Measurements from ENCODE around the gene BMP7.

BMP7 gene

DNA sequence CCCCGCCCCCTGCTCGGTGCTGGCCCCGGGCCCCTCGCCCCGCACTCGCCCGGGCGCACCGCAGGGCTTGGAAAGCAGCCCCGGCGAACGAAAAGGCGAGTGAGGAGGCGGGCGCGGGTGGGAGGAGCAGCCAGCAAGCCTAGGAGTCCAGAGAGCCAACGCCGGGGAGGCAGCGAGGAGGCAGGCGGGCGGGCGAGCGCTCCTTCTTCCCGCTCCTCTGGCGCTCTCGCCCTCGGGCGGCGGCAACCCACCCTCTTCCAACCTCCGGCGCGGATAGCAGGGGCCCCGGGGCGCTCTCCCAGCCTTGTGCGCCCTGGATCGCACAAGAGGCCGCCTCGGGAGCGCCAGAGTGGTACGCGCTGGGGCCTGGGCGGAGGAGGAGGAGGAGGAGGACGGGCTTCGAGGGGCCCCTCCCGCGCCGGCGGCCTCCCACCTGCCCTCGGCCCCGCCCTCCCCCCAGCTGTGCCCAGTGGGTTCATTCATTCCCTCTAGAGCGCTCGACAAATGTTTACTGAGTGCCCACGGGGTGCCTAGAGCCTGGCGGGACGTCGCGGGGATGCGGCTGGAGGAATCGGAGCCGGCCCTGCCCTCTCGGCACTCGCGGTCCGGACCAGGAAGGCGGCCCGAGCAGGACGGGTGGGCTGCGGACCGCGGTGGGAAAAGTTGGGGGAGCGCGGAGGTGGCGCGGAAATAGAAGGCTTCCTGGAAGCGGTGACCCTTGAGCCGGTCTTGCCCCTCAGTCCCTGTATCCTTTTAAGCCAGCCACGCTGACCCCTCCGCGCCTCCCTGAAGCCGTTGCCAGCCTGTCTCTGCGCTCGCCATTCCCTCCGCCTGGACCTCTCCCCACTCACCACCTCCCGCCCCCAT, at the start of gene BMP7:
BMP7 (minus strand) TSS at position 351 of the 867 bp plus-strand sequence. CDS start 519 bp downstream, outside the sequence.
- peak in 1 of 2 experiments; percentile 45 for DNase-seq

DNA sequence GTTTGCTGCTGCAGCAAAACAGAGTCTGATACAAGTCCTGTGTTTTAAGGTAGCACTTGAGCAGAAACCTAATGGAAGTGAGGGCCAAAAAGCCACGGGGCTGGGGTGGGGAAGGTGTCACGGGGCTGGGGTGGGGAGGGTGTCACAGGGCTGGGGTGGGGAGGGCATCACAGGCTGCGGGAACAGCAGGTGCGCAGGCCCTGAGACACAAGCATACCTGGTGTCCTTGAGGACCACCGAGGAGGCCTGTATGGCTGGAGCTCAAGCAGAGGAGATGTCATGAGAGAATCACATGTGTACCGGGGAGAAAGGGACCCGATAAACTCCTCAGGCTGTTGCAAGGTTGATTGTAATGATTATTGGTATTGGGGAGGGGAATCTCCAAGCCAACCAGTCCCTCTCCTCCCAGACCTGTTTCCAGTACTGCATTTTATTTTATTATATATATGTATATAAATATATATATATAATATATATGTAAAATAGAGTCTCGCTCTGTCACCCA, 49.6 kb upstream of the BMP7 start:
- DNase-seq, result no peak

DNA sequence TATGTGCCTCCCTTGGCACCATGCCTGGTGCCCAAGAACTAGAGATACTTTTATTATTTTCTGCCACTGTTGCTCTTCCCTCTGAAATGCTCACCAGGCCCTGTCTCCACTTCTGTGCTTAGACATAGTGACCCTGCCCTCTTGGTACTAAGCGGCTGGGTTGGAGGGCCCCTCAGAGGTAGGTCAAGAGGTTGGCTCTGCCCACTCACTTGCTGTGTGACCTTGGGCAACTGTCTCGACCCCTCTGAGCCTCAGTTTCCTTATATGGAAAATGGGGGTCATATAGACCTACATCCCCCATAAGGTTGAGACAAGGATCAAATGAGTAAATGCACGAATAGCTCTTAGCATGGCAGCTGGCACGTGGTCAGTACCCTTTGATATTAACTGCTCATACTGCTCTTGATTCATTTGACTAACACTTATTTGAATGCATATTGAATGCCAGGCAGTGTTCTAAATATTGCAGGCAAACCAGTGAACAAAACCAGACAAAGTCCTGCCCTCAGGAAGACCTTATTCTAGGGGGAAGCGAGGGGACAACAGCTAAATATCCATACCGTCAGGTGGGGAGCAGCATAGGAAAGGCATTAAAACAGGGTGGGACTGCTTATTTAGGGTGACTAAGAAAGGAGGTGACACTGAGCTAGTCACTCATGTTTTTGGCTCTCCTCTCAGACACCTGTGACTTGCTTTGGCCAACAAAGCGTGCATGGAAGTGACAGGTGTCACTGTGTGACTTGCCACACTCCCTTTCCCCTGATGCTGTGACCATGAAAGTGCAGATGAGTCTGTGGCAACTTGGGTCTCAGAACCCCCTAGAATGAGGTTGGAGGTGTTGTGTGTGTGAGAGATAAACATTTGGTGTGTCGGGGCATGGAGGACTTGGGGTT, 48.9 kb upstream of the BMP7 start:
- DNase-seq, result no peak

DNA sequence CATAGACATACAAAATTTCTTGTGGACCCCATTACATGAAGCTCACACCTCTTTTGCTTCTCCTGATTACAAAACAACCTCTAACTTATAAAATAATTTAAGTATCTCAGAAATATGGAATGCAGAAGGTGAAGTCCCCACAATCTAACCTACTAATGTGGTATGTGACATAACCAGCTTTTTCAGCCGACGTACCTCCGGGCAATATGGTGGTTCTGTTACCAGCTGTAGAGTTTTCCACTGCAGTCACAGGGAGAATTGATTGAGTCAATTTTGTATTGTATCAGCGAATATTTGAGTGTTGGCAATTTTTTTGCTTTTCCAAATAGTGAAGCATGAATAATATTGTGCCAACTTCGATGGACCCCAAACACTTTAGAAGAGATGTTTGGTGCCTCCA, 47.5 kb upstream of the BMP7 start:
- DNase-seq, result no peak

DNA sequence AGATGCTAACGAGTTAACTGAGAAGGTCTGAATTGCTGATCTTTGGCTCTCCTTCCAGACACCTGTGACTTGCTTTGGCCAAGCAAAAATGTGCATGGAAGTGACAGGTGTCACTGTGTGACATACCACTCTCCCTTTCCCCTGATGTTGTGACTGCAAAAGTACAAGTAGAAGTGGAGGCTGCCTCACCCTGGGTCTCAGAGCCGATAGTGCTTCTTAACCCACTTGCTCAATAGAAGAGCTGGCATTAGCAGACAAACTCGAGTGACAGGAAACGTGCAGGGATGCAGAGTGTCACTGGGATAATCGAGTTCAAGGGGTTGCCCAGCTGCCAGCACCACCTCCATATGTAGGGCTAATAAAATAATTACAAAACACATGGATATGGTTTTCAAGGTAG, 46.8 kb upstream of the BMP7 start:
- no peak for DNase-seq

DNA sequence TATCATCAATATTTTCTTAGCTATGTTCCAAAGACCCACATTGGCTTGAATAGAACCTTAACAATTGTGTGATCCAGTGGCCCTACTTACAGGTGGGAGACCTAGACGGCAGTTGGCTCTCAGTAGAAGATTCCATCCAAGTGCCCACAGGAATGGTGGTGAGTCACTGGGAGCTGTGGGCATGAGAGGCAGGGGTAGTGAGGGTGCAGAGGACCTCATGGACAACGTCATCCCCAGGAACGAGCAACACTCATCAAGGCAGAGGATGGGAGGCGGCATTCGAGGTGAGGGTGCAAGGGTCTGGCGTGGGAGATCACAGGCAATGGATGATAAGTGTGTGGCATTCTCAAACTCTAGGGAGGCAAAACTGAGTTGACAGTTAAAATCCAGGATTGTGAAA, 45.7 kb upstream of the BMP7 start:
- no peak for DNase-seq

DNA sequence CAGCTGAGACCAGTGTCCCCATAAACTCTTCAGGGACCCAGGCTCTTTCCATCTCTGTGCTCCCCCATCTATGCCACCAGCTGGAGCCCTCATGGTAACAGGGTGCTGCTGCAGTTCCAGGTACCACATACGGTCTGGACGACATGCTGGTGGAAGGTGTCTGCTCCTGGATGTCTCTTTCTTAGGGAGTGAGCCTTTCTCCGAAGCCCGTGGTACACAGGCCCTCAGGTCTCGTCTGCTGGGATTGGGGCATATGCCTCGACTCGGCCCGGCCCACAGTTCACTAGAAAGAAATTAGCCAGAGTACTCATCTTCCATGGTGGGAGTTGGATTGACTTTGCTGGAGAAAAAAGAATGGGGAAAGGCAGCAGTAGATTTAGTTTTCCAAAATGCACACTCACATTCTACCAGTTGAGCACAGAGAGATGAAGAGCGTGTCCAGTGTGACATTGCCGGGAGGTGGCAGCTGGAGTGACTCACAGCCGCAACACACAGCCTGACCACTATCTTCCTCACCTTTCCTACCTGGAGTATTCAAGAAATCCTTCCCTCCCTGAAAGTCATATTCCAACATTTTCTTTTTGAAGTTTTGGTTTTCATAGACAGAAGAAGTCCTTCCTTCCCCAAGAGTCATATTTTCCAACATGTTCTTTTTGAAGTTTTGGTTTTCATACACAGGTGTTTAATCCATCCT, 44.5 kb upstream of the BMP7 start:
- DNase-seq, result no peak

DNA sequence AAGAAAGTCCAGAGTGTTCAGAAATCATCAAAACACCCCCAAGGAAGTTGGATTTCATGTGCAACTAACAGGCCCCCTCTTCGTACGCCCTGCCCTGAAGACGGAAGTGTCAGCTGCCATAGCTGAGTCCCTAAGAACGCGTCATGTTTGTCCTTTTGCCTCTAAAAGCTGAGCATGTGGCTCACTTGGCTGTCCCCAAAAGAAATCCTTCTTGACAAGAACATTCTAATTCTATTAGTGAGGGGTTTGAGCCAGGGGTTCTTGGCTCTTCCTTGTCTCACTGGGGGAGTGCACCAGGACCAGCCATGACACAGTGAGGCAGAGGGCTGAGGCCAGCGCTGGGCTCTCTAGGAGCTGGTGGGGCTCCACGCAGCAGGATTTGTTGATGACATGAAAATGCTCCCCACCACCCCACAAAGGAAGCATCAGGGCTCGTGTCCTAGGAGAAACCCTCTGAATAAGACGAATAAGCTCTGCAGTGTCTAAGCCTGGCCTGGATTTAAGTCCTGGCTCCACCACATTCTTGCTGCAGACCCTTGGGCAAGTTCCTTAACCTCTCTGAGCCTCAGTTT, 43.2 kb upstream of the BMP7 start:
- no peak for DNase-seq

DNA sequence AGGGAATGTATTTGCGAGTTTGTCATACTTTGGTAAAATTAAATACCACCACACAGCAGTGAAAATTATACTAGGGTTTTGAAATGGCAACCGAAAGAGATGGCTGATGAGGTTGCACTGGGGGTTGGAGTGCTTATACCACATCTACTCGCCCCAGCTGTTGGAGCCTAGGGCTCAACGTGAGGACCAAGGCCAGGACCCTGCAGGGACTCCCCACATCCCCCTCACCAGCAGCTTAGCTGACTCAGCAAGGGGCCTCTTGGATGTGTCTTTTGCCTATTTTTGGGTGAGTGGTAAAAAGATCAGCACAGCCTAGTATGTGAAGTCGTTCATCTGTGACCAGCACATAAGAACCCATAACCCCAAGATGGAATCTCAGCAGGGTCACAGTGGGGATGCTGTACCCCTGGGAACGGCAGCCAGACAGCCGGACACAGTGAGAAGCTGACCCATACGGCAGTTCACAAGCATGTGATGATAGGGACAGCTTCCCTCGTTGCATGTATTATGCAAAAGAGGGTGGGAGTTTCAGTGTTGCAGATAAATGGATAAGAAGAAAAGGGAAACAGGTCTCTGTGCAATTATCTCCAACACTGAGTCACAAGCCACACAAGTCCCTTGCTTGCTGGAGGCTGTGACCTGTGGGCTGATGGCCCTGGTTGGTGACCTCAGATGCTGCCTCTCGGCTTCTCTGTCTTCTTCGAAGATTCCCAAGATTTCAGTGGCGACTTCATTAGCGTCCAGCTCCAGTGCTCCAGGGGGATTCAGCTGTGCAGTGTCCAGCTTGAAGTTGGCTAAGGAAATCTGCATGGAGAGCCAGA, 42.2 kb upstream of the BMP7 start:
- no peak for DNase-seq

DNA sequence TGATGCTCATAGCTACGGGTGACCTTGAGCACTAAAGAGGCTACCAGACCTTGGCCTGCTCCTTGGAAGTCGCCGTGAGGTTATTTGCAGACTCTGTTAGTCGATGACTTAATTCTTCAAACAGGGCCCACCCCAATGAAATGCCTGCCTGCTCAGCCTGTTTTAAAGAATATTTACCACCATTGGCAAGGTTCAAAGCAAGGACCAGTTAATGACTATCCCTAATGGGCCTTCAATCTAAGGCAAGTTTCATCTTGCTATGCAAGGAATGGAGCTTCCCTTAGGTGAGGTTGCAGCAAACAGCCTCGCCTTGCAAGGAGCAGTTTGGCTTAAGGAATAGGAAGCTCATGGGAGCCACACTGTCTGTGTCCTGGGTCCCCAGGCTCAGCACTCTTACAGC, 40.3 kb upstream of the BMP7 start:
- no peak for DNase-seq

DNA sequence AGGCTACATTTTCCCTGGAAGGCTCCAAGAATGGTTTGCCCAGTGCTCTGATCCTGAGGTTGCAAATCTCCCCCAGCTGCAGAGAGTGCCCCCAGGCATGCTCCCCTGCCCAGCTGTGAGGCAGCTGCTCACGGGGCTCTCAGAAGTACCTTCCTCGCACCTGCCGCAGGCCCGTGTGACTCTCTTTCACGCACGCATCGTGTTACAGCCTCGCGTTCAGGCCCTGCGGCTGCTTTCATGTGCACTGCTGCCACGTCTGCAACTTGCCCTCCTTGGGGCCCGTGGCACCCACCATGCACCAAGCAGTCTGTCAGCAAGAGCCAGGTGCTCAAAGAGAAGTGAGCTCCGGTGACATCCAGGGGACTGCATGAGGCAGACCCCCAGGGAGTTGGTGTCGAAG, 34.6 kb upstream of the BMP7 start:
- DNase-seq, result no peak

DNA sequence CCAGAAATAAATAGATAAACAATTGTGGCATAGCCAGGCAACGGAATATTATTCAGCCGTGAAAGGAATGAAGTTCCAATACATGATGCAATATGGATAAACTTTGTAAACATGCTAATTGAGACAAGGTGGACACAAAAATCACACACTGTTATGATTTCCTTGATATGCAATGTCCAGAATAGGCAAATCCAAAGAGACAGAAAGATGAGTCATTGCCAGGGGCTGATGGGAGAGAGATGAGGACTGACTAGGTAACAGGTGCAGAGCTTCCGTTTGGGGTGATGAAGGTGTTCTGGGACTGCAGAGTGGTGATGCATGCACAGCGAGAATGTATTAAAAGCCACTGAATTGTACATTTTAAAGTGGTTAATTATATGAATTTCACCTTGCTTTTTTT, 32.0 kb upstream of the BMP7 start:
- DNase-seq, result no peak

DNA sequence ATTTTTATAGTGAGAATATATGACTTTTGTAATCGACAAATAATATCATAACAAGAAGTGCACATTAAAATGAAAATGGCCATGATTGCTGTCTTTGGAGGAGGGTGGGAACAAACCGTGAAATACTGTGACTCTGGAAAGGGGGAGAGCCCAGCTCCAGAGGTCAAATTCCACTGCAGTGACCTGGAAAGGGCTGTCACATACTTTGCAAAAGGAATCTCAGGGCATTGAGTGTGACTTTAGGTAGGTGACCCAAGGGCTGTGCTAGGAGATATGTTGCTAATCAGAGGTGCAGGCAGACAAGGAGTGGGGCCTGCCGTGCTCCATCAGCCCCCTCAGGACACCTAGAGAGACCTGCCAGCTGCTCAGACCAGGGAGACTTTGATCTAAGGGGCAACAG, 28.1 kb upstream of the BMP7 start:
- DNase-seq, result no peak

DNA sequence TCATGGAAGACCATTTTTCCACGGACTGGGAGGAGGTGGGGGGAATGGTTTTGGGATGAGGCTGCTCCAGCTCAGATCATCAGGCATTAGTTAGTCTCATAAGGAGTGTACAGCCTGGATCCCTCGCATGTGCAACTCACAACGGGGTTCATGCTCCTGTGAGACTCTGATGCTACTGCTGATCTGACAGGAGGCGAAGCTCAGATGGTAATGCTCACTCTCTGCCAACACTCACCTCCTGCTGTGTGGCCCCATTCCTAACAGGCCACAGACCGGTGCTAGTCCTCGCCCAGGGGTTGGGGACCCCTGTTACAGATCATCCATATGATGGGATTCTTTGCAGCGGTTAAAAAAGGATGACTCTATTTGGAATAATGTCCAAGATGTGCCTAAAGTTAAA, 27.6 kb upstream of the BMP7 start:
- no peak for DNase-seq

DNA sequence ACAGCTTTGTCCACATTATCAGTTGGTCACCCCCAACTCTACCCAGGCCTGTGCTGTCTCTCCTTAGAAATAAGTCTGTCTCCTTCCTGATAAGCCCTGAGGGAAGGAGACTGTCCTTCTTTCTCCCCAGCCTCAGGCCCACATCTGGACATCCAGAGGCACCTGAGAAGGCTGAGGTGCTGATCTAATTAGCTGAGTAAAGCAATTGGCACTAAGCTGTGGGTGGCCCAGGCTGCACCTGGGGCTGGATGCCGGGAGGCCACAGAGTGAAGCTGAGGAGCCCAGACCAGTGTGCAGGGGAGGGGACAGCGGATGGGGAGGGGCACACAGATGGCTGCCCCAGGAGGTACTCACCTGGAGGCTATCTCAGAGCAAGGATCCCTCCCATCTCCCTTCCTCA, 26.2 kb upstream of the BMP7 start:
- no peak for DNase-seq

DNA sequence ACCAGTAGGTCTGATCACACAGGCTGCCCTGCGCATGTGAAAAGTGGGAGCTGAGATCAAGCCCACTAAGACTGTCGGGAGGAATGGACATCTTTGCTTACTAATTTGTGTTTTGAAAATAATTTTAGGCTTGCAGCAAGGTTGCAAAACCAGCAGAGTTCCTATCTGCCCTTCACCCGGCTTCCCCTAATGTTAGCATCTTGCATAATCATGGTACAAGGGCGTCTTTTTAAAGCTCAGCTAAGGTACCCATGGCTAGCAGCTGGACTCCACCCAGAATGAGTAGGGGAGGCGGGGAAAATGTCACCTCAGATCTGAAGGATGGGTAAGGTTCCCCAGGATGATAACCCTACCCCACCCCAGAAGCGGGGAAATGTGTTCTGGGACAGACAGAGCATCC, 25.3 kb upstream of the BMP7 start:
- DNase-seq, result no peak

DNA sequence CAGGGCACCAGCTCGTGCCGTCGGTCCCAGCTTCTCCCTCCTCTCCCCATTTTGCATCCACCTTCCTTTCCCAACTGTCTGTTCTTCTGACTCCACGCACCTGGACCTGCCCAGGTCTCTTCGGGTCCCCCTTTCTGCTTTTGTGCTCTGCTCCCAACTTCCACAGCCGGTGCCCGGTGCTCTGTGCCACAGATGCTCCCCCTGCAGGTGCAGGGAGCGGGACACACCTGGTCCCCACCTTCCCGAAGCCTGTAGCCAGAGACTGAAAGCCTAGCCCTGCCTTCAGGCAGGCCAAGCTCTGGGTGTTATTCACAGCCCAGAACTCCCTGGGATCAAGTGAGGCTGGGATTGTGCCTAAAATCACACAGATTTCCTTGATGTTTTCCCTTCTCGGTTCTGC, 24.6 kb upstream of the BMP7 start:
- DNase-seq, result no peak

DNA sequence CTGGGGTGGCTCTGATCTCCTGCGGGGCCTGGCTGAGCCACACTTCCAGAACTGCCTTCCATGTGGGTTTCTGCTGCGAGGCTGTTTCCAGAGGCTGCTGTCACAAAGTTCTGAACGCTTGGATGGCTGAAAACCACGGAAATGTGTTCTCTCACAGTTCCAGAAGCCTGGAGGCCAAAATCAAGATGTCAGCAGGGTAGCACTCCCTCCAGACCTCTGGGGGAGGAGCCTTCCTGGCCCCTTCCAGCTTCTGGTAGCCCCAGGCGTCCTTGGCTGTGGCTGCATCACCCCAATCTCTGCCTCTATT, 23.7 kb upstream of the BMP7 start:
- no peak for DNase-seq

DNA sequence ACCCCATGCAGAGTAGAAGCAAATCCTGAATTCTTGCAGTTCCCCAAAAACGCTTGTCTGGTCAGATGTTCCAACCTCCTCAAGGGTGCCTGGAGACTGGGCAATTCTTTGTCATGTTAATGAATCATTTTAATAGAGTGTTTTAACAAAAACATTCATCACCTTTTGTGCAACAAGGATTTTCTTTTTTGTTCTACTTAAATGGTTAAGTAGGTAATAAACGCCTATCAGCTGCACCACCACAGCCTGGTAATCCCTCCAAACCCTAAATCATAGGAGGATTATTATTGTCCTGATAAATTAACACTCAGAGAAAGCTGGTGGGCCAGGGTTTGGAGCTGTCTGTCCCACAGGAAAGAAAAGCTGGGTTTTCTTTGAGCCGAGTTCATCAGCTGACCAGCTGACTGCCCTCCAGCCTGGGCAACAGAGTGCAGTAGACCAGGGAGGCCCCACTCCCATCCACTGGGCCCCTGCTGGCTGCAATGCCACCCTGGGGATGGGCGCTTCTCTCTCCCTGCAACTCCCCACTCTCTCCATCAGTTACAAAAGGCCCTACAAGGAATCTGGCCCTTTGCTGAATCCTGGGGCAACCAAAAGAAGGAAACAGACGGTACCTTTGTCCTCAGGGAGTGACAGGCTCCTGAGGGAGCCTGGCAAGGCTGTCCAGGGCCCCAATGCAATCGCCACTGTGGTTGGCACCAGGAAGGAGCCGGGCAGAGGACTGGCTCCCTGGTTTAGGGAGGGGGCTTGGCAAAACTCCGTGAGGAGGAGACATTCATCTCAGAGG, 23.1 kb upstream of the BMP7 start:
- no peak for DNase-seq

DNA sequence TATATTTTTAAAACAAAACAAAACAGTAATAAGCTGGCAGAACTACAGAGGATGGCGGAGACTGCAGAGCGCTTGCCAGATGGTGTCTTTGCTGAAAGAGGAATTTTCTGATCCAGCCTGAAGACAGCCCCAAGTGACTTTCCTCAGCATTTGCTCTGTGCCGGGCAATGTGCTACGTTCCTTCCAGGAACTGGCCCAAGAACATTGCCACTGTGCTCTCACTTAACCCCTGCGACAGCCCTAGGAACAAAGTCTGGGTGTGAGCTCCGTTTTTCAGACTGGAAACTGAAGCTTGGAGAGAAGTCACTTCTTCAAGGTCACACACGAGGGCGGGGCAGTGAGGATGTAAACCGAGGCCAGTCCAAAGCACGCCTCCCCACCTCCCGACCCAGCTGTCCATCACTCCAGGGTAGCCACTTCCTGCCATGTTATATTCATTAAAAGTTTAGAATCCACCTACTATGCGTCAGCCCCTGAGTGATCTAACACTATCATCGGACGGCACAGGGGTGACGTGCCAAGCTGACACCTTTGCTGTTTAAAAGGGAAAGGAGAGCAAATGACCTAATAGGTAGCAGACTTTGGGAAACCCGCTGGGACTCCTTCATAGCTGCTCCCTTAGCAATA, 22.3 kb upstream of the BMP7 start:
- DNase-seq, result no peak

DNA sequence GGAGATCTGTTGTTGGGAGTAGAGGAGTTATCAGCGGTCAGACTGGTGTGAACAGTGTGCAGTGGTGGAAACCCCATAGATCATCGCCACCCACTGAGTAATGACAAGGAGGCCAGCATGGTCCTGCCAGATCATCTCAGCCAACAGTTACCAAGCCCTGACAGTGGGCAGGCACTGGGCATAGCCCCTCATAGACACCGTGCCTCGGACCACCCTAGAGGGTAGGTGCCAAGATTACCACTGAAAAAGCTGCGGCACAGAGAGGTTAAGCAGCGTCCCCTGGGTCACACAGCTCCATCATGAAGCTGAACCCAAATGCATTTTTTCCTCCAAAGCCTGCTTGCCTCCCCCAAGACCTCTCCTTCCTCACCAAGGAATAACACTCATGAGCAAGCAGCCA, 21.5 kb upstream of the BMP7 start:
- DNase-seq, result no peak

All from NCI-H187 (cell line).